Psoas muscle (tissue), 8 donors: ENCODE measurements around the gene SMAD4. TPM values are rescaled to one million over a fixed set of nuclear protein-coding genes. Genes with fewer than 3 reads are reported as not detected.
A peak's percentile ranks its signal among the peaks of the same experiment; 100 is the strongest.

Source experiments
- ATAC-seq, 4 donors: fragments of 200-7000 bp; cut with Tn5 transposase; one replicate each; pipeline ENCODE4 v1.9.1; 2020; ENCODE audit warnings: moderate library complexity in 3 of 4, mild to moderate bottlenecking in 2 of 4
- DNase-seq, 2 donors: peaks; one replicate each; pipeline ENCODE4 v3.0.0-alpha.2; 2020
- H3K27ac ChIP-seq: fragments of 200-600 bp; one replicate; pipeline ENCODE4 v1.8.0; 2022
- H3K27me3 ChIP-seq, 3 donors: fragments of 200-600 bp in 1 of 3; one replicate each; pipeline versions ENCODE4 v1.6.1 to v1.8.0; 2013 to 2022; ENCODE audit warnings: low read length in 2 of 3, mild to moderate bottlenecking in 2 of 3, moderate library complexity in 1 of 3; ENCODE audit not compliant: insufficient read depth in 3 of 3
- H3K36me3 ChIP-seq, 2 donors: fragments of 200-600 bp in 1 of 2; one replicate each; pipeline versions ENCODE4 v1.6.1 to v1.8.0; 2013 to 2022; ENCODE audit warnings: low read depth in 1 of 2, mild to moderate bottlenecking in 1 of 2, moderate library complexity in 1 of 2; ENCODE audit not compliant: insufficient read depth in 1 of 2
- H3K4me1 ChIP-seq: fragments of 200-600 bp; one replicate; pipeline ENCODE4 v1.8.0; 2022
- H3K4me3 ChIP-seq: fragments of 200-600 bp; one replicate; pipeline ENCODE4 v1.8.0; 2022; ENCODE audit warnings: mild to moderate bottlenecking
- H3K9me3 ChIP-seq: fragments of 200-600 bp; one replicate; pipeline ENCODE4 v1.8.0; 2022
- CTCF ChIP-seq: fragments of 200-600 bp; IDR thresholded peaks from one replicate; pipeline ENCODE4 v1.8.0; 2022; ENCODE audit warnings: antibody characterized with exemption
- WGBS, 3 donors: extraction: QIAGEN DNeasy Blood & Tissue Kit; methylation state at CpG; one replicate each; pipeline versions ENCODE4 v1.1.6 to v1.1.7; 2013; 5-methylcytosine and 5-hydroxymethylcytosine counted together
- intact Hi-C, 2 donors: fragments of 100-400 bp; cut with DNase I; formaldehyde crosslinking; loops; one replicate each; pipeline versions ENCODE4 v1.11.0 to v1.14.2; 2022
- long read RNA-seq, 2 donors: library from polyadenylated mRNA; unstranded; transcript quantifications; one replicate each; pipeline ENCODE4 v2.0.0, GENCODE V29; 2021
- polyA plus RNA-seq, 3 donors: library from polyadenylated mRNA; stranded (reverse); fragments of 200-250 nt; gene quantifications; one replicate each; pipeline ENCODE4 v1.2.3, GENCODE V29; 2013
- total RNA-seq, 4 donors: library from RNA; stranded (reverse); fragmentation: NEBNext Ultra II Directional in 2 of 4; extraction: Animal tissue kit (Norgen Biotek cat#: 25700) in 2 of 4; gene quantifications; one replicate each; pipeline versions ENCODE4 v1.2.1 to v1.2.4, GENCODE V29; 2021 to 2023
- donor health status: healthy with polysubstance abuse.
- donor health status: DM: no; HTN: no; CAD: no; lungs with moderate emphysema.
- donor health status: Bipolar disorder and iron deficiency.
- donor health status: healthy.
- donor health status: DM: yes; HTN: yes; CAD: no.
- donor health status: DM: no; HTN: no; CAD: no.
- donor health status: DM: no; HTN: no; CAD: no.
- donor health status: DM: yes; HTN: yes; CAD: no.

Gene SMAD4
- total RNA-seq (100 to 1,000 TPM in 2 of 4 donors, 10 to 100 TPM in 2; 92.7 to 128 (median 112) TPM), polyA plus RNA-seq (10 to 100 TPM; 35.6 to 80.8 (median 39.3) TPM)
- long read RNA-seq, donor 1, full-length matches to known transcripts: 70 of 87 reads
- long read RNA-seq, donor 1, partial matches to known transcripts: 9 of 87 reads
- long read RNA-seq, donor 1, other reads (novel, unspliced or antisense): 8 of 87 reads
- long read RNA-seq, donor 2, full-length matches to known transcripts: 128 of 182 reads
- long read RNA-seq, donor 2, partial matches to known transcripts: 20 of 182 reads
- long read RNA-seq, donor 2, other reads (novel, unspliced or antisense): 34 of 182 reads

DNA sequence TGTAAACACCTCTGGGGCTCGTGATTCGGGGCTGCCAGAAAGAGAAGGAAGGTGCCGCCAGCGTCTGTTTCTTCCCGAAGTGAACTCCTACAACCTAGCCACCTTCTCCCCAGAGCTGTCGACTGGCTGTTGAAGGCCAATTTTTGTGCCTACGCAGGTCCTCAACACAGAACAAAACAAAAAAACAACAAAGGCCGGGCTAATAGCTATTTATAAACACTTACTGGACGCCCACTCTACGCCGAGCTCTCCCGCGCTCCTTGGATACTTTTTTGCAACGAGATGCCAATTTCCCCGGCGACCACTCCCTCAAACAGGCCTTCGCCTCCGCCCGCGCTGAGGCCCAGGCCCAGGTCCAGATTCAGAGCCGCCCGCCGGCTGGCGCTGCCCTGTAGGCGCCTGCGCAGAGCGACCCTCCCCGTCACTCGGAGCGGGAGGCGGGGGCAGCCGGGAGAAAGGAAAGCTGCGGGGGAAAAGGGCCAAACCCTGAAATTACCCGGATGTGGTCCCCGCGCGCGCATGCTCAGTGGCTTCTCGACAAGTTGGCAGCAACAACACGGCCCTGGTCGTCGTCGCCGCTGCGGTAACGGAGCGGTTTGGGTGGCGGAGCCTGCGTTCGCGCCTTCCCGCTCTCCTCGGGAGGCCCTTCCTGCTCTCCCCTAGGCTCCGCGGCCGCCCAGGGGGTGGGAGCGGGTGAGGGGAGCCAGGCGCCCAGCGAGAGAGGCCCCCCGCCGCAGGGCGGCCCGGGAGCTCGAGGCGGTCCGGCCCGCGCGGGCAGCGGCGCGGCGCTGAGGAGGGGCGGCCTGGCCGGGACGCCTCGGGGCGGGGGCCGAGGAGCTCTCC is at the start of gene SMAD4:
Gene SMAD4, plus strand, starts transcription at position 520 of the 843 bp plus-strand sequence. CDS start 16,834 bp downstream, outside the sequence.
- Histone ChIP-seq H3K4me1 (peaks cover 47% of the 10 kb centered on the region), H3K4me3 (peak within 1 kb of the TSS; percentile 74), H3K9me3 (no peaks in the 10 kb centered on the region), H3K27me3 (no peaks in the 10 kb centered on the region), H3K36me3 (peaks cover 0 to 14% of the 10 kb centered on the region in 2 donors), H3K27ac (peak within 1 kb of the TSS; percentile 98)
- no peak for TF ChIP-seq CTCF
- intact Hi-C loops: loop anchor here (1.0 to 10.0 kb wide), 5 partner anchors 38 to 155 kb away; partner anchors contain the start of genes ELAC1 (in 1 of the 2) and ME2 (in 1 of the 2)
- peak; percentile 96 to 99 for DNase-seq
- 0% methylated on average over 47 to 78 of the region's 79 CpGs for WGBS, 3 donors
- ATAC-seq: peak; percentile 93 to 96 (median 94)

- 86 to 91% (median 90%) methylated on average over 1 of the region's 1 CpG for WGBS, 3 donors
- H3K27ac ChIP-seq: no peak overlapping the region
- DNase-seq (no peak), ATAC-seq (no peak)
- H3K27me3 ChIP-seq: no peaks in the 10 kb centered on the region
- H3K4me3 ChIP-seq: no peak overlapping the region
- peaks cover 4% of the 10 kb centered on the region for H3K4me1 ChIP-seq
- no peak for TF ChIP-seq CTCF
- no peaks in the 10 kb centered on the region for H3K9me3 ChIP-seq
- H3K36me3 ChIP-seq: peaks cover 5 to 50% of the 10 kb centered on the region in 2 donors
- intact Hi-C loops: no loop called here
Observed at GRCh38 chr18:50981381-50981780, 48.6 kb upstream of the SMAD4 start.

GRCh38 chr18:50982086-50982801 is 47.8 kb upstream of the SMAD4 start:
- intact Hi-C loops: no loop called here
- TF ChIP-seq CTCF: no peak
- Histone ChIP-seq H3K36me3 (peaks cover 5 to 41% of the 10 kb centered on the region in 2 donors), H3K9me3 (no peaks in the 10 kb centered on the region), H3K27me3 (no peaks in the 10 kb centered on the region), H3K4me1 (peaks cover 13% of the 10 kb centered on the region), H3K4me3 (no peak overlapping the region), H3K27ac (no peak overlapping the region)
- WGBS, 3 donors: 85 to 91% (median 85%) methylated on average over 8 of the region's 8 CpGs
- ATAC-seq: no peak
- no peak for DNase-seq

- H3K4me1 ChIP-seq: peaks cover 17% of the 10 kb centered on the region
- no peak for TF ChIP-seq CTCF
- 93 to 98% (median 95%) methylated on average over 3 of the region's 3 CpGs for WGBS, 3 donors
- H3K9me3 ChIP-seq: no peaks in the 10 kb centered on the region
- intact Hi-C loops: no loop called here
- peaks cover 5 to 36% of the 10 kb centered on the region in 2 donors for H3K36me3 ChIP-seq
- H3K27ac ChIP-seq: no peak overlapping the region
- H3K4me3 ChIP-seq: no peak overlapping the region
- DNase-seq (no peak), ATAC-seq (no peak)
- H3K27me3 ChIP-seq: no peaks in the 10 kb centered on the region
Observed at GRCh38 chr18:50982802-50983179, 47.2 kb upstream of the SMAD4 start.
